NCI-H2029 (cell line): ENCODE results near the gene SLC1A5.
A peak's percentile ranks its signal among the peaks of the same experiment; 100 is the strongest.

Experiments used
- DNase-seq: peaks from one replicate; lab custom pipeline; 2025; lab: John Stamatoyannopoulos, UW

Gene SLC1A5

GRCh38 chr19:46742926-46743480, 45.4 kb downstream of the SLC1A5 start:
- no peak for DNase-seq

GRCh38 chr19:46741447-46741846, 46.9 kb downstream of the SLC1A5 start:
- no peak for DNase-seq

- DNase-seq = no peak
Observed at GRCh38 chr19:46739290-46739771, 49.1 kb downstream of the SLC1A5 start.

GRCh38 chr19:46737761-46738171, 50.6 kb downstream of the SLC1A5 start:
- no peak for DNase-seq

- peak; percentile 25 for DNase-seq
Observed at GRCh38 chr19:46737298-46737654, 51.1 kb downstream of the SLC1A5 start.

GRCh38 chr19:46736531-46737297, 51.7 kb downstream of the SLC1A5 start:
- no peak for DNase-seq

- DNase-seq = no peak
Observed at GRCh38 chr19:46733690-46734292, 54.6 kb downstream of the SLC1A5 start.

GRCh38 chr19:46732966-46733689, 55.3 kb downstream of the SLC1A5 start:
- DNase-seq = no peak

GRCh38 chr19:46732172-46732938, 56.0 kb downstream of the SLC1A5 start:
- no peak for DNase-seq

- no peak for DNase-seq
Observed at GRCh38 chr19:46731584-46731983, 56.8 kb downstream of the SLC1A5 start.

- no peak for DNase-seq
Observed at GRCh38 chr19:46731007-46731501, 57.3 kb downstream of the SLC1A5 start.

GRCh38 chr19:46730595-46730994, 57.8 kb downstream of the SLC1A5 start:
- no peak for DNase-seq

- no peak for DNase-seq
Observed at GRCh38 chr19:46730187-46730586, 58.2 kb downstream of the SLC1A5 start.

GRCh38 chr19:46729696-46730095, 58.7 kb downstream of the SLC1A5 start:
- DNase-seq = no peak

- no peak for DNase-seq
Observed at GRCh38 chr19:46728693-46729339, 59.6 kb downstream of the SLC1A5 start.

- no peak for DNase-seq
Observed at GRCh38 chr19:46728208-46728607, 60.2 kb downstream of the SLC1A5 start.

GRCh38 chr19:46727757-46728156, 60.6 kb downstream of the SLC1A5 start:
- DNase-seq = no peak

GRCh38 chr19:46726971-46727501, 61.4 kb downstream of the SLC1A5 start:
- no peak for DNase-seq

GRCh38 chr19:46726551-46726950, 61.8 kb downstream of the SLC1A5 start:
- DNase-seq = no peak

- no peak for DNase-seq
Observed at GRCh38 chr19:46725859-46726393, 62.5 kb downstream of the SLC1A5 start.
